Tibial nerve (tissue), 4 donors: ENCODE measurements around the gene TRIM59.

Source experiments
- EP300 ChIP-seq, 2 donors: sonication (generic); formaldehyde crosslinking; IDR thresholded peaks; one replicate each; pipeline ENCODE4 v1.6.1; 2017; ENCODE audit warnings: antibody characterized with exemption in 2 of 2, mild to moderate bottlenecking in 1 of 2
- POLR2A ChIP-seq, 2 donors: fragments of 450-650 bp; IDR thresholded peaks; one replicate each; pipeline ENCODE4 v1.6.1; 2017; ENCODE audit warnings: antibody characterized with exemption in 2 of 2, mild to moderate bottlenecking in 2 of 2, moderate library complexity in 2 of 2
- TF ChIP-seq, protein P1 (sequence below), 5 experiments: fragments of 200-600 bp in 3 of 5; fragments of 450-650 bp in 2 of 5; sonication (generic) in 3 of 5; IDR thresholded peaks; one replicate each; pipeline ENCODE4 v1.5.1; 2016 to 2019; ENCODE audit warnings: antibody characterized with exemption in 5 of 5, mild to moderate bottlenecking in 3 of 5, moderate library complexity in 2 of 5

DNA sequence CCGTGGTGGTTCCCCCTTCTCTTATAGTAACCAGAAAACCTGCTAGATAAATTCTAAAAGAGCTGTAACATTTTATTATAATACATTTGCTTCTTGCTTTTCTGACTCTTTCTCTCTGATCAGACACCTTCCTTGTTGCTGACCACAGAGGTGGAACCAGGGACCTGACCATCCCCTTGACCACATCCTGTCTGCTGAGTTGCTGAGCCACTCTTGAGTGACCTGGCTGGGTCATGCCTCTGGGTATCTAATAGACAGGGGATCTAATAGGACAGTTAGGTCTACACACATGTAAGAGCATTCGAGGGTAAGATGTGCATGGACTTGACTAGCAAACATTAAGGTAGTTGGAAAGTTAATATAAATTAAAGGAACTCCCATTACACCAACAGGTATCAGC, 22.8 kb upstream of the TRIM59 start:
- TF ChIP-seq EP300 (IDR thresholded peaks at IDR 0.05), result no peak
- TF ChIP-seq, protein P1, sequence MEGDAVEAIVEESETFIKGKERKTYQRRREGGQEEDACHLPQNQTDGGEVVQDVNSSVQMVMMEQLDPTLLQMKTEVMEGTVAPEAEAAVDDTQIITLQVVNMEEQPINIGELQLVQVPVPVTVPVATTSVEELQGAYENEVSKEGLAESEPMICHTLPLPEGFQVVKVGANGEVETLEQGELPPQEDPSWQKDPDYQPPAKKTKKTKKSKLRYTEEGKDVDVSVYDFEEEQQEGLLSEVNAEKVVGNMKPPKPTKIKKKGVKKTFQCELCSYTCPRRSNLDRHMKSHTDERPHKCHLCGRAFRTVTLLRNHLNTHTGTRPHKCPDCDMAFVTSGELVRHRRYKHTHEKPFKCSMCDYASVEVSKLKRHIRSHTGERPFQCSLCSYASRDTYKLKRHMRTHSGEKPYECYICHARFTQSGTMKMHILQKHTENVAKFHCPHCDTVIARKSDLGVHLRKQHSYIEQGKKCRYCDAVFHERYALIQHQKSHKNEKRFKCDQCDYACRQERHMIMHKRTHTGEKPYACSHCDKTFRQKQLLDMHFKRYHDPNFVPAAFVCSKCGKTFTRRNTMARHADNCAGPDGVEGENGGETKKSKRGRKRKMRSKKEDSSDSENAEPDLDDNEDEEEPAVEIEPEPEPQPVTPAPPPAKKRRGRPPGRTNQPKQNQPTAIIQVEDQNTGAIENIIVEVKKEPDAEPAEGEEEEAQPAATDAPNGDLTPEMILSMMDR (IDR thresholded peaks at IDR 0.05), result no peak
- TF ChIP-seq POLR2A (IDR thresholded peaks at IDR 0.05), result no peak
